Thyroid gland (tissue), 4 donors: ENCODE measurements around the gene PRKAR2B.

Experiments used
- CTCF ChIP-seq, 6 experiments: fragments of 200-600 bp in 3 of 6; fragments of 450-650 bp in 3 of 6; sonication (generic) in 3 of 6; IDR thresholded peaks; one replicate each; pipeline ENCODE4 v1.5.1; 2016 to 2019; ENCODE audit warnings: antibody characterized with exemption in 6 of 6, mild to moderate bottlenecking in 2 of 6, inconsistent platforms in 1 of 6, moderate library complexity in 1 of 6
- POLR2A ChIP-seq, 2 donors: fragments of 450-650 bp; IDR thresholded peaks; one replicate each; pipeline ENCODE4 v1.6.1; 2017; ENCODE audit warnings: antibody characterized with exemption in 2 of 2, mild to moderate bottlenecking in 2 of 2, moderate library complexity in 1 of 2

- no peak for TF ChIP-seq CTCF (IDR thresholded peaks at IDR 0.05)
- TF ChIP-seq POLR2A (IDR thresholded peaks at IDR 0.05): no peak
These were observed 31.5 kb downstream of the PRKAR2B start for GRCh38 chr7:107075863-107076574.
